HG03354 (cell line): ENCODE measurements around the gene IDUA.

Experiments
- ATAC-seq: cut with Tn5 transposase; IDR thresholded peaks from one replicate; pipeline ENCODE4 v1.9.1; 2021; ENCODE audit warnings: mild to moderate bottlenecking; ENCODE audit not compliant: unreplicated experiment, poor library complexity, severe bottlenecking

IDUA gene

GRCh38 chr4:955161-955921 is 31.5 kb upstream of the IDUA start:
- no peak for ATAC-seq

GRCh38 chr4:955931-956381 is 30.9 kb upstream of the IDUA start:
- no peak for ATAC-seq

- ATAC-seq = no peak
These were observed 30.2 kb upstream of the IDUA start for GRCh38 chr4:956531-957230.

- no peak for ATAC-seq
These were observed 29.6 kb upstream of the IDUA start for GRCh38 chr4:957231-957580.

GRCh38 chr4:957581-958313 is 29.1 kb upstream of the IDUA start:
- no peak for ATAC-seq

GRCh38 chr4:958314-958665 is 28.6 kb upstream of the IDUA start:
- no peak for ATAC-seq

- no peak for ATAC-seq
These were observed 28.0 kb upstream of the IDUA start for GRCh38 chr4:958696-959337.

GRCh38 chr4:959338-960139 is 27.3 kb upstream of the IDUA start:
- ATAC-seq = no peak

- ATAC-seq = no peak
These were observed 26.7 kb upstream of the IDUA start for GRCh38 chr4:960140-960635.

GRCh38 chr4:960636-961350 is 26.1 kb upstream of the IDUA start:
- ATAC-seq = no peak

GRCh38 chr4:961351-962230 is 25.3 kb upstream of the IDUA start:
- no peak for ATAC-seq

- ATAC-seq = no peak
These were observed 24.3 kb upstream of the IDUA start for GRCh38 chr4:962231-963208.

GRCh38 chr4:963276-964225 is 23.3 kb upstream of the IDUA start:
- no peak for ATAC-seq

- no peak for ATAC-seq
These were observed 22.4 kb upstream of the IDUA start for GRCh38 chr4:964346-965025.

- ATAC-seq = no peak
These were observed 21.6 kb upstream of the IDUA start for GRCh38 chr4:965048-965765.
